Kidney epithelial cell (primary cell): ENCODE results near the gene TMEM234. TPM values are rescaled to one million over a fixed set of nuclear protein-coding genes. Genes with fewer than 3 reads are reported as not detected.
A peak's percentile ranks its signal among the peaks of the same experiment; 100 is the strongest.

ENCODE experiments used
- DNase-seq: peaks from one replicate; pipeline ENCODE4 v3.0.0-alpha.2; 2010; ENCODE audit warnings: low read depth
- H3K27me3 ChIP-seq: 2 replicates; pipeline ENCODE4 v1.6.0; 2011; ENCODE audit warnings: low read length; ENCODE audit not compliant: control insufficient read depth, insufficient read depth
- H3K36me3 ChIP-seq: 2 replicates; pipeline ENCODE4 v1.5.1; 2011; ENCODE audit warnings: low read length; ENCODE audit not compliant: control insufficient read depth, insufficient read depth
- H3K4me3 ChIP-seq: 2 replicates; pipeline ENCODE4 v1.5.1; 2011; ENCODE audit warnings: low read depth, mild to moderate bottlenecking, control low read depth, low read length
- CTCF ChIP-seq: IDR thresholded peaks from 2 replicates; pipeline ENCODE4 v1.5.1; 2011; ENCODE audit warnings: mild to moderate bottlenecking, moderate library complexity, low read length, control low read depth, inconsistent platforms; ENCODE audit not compliant: insufficient read depth, poor library complexity, severe bottlenecking
- total RNA-seq: library from RNA; depleted of rRNA; stranded (reverse); fragments of >200 nt; gene quantifications from 2 replicates; pipeline ENCODE4 v1.2.3, GENCODE V29; 2015

Gene TMEM234
- total RNA-seq, 1 donor from 2014 or later = 21.1 TPM

DNA sequence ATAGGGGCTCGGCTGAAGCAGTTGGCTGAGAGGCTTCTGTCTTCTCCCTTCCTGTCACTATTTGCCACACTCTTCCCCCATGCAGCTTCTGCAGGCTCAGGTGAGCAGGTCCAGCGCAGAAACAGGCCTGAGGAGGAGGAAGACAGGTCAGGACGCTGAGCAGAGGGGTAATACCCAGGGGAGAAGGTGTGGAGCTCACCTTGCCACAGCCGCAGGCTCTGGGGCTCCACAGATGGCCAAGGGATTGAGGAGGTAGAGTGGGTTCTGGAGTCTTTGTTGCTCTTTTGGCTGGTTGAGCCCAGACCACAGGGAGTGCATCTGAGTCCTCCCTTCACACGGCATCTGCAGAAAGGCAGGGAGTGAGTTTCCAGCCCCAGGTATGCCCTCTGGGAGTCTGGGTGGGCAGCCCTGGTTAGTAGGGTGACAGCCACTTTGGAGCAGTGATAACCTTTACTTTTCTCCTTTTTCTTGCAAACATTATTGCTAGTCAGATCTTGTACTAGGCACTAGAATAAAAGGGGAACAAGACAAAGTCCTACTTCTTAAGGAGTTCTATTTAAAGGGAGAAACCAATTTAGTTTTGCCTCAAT is 9.8 kb upstream of the TMEM234 start:
- H3K36me3 ChIP-seq = peaks cover 3% of the 10 kb centered on the region
- H3K27me3 ChIP-seq = no peaks in the 10 kb centered on the region
- DNase-seq = no peak
- H3K4me3 ChIP-seq = no peak overlapping the region
- TF ChIP-seq CTCF = no peak

DNA sequence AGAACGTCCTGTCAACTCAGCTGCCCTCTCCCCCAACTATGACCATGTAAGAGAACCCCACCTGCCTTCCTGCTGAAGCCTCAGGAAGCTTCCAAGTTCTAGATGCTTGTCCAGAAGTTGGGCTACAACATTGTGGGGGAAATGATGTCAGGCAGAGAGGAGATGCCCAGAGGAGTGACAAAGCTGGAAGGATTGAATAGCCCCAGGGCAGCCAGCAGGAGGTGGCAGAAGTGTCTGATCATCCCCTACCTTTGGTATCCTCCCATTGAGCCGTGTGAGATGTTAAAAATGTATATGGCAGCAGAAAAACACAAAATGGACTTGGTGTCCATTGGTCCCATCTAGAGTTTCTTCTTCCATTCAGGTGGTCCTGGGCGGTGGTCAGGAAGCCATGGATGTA is 6.6 kb upstream of the TMEM234 start:
- Histone ChIP-seq H3K27me3 (no peaks in the 10 kb centered on the region), H3K36me3 (peaks cover 2% of the 10 kb centered on the region), H3K4me3 (no peak overlapping the region)
- TF ChIP-seq CTCF = no peak
- no peak for DNase-seq

DNA sequence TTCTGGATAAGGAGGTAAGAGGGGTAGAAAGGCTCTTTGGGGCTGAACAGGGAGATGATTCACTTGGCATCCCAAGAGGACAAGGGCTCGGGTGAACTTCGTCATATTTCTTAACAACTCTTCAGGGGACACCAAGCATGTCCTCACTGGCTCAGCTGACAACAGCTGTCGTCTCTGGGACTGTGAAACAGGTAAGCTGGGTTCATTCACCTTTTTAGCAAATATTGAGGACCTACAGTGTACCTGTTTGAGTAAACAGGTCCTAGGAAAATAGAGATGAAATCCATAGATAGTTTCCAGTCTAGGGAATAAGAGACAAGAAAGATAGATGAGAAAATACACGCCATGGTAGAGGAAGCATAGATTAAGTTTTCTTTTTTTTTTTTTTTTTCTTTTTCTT is 2.1 kb upstream of the TMEM234 start:
- Histone ChIP-seq H3K27me3 (no peaks in the 10 kb centered on the region), H3K4me3 (no peak overlapping the region), H3K36me3 (peaks cover 3% of the 10 kb centered on the region)
- TF ChIP-seq CTCF = no peak
- no peak for DNase-seq

GRCh38 chr1:32223683-32224082 is 1.5 kb upstream of the TMEM234 start:
- Histone ChIP-seq H3K36me3 (peaks cover 3% of the 10 kb centered on the region), H3K4me3 (no peak overlapping the region), H3K27me3 (no peaks in the 10 kb centered on the region)
- no peak for TF ChIP-seq CTCF
- DNase-seq = no peak

DNA sequence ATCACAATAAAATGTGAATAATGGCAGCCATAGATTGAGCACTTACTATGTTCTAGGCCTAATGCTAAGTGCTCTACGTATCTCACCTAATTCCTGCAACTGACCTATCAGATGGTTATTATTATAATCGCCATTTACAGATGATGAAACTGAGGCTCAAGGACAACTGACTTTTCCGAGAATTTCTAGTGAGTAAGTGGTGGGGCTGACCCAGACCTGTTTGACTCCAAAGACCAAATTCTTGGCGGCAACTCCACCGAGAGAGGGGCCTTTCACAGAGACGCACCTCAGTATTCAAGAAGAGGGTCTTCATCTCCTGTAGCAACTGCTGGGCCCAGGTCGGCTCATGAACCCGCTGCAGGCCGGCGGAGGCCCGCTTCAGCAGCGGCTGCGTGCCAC is 573 bp downstream of the TMEM234 start:
- no peak for TF ChIP-seq CTCF
- H3K36me3 ChIP-seq = peaks cover 1% of the 10 kb centered on the region

More for the DNA sequence above, 573 bp downstream of the TMEM234 start:
- DNase-seq = no peak
- H3K4me3 ChIP-seq = peak overlapping the region; percentile 93
- no peaks in the 10 kb centered on the region for H3K27me3 ChIP-seq
